ENCODE measurements around the gene WDFY4.

WDFY4 gene

DNA sequence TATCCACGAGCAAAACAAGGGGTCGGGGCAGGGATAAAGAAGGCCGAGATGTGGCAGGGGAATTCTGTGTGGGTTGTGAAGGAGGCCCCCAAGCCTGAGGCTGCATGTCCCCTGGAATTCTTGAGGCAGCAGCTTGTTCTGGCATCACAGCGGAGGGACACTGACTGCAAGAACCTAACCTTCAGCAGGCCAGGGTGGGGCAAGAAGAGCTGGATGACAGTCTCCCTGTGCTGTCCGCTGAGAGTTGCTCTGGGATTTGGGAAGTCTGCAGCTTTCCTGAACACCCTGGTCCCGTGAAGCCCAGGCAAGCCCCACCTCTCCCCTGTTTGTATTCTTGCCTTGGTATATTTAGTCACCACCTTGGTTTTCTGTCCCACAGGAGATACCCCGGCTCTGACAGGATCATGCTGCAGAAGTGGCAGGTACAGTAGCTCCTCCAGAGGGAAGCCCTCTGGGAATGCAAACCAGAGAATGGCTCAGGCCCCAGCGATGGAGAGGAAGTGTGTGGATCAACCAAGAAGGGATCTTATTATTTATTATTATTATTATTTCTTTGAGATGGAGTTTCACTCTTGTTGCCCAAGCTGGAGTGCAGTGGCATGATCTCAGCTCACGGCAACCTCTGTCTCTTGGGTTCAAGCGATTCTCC is 256.9 kb downstream of the WDFY4 start:
- TF ChIP-seq, protein P1, sequence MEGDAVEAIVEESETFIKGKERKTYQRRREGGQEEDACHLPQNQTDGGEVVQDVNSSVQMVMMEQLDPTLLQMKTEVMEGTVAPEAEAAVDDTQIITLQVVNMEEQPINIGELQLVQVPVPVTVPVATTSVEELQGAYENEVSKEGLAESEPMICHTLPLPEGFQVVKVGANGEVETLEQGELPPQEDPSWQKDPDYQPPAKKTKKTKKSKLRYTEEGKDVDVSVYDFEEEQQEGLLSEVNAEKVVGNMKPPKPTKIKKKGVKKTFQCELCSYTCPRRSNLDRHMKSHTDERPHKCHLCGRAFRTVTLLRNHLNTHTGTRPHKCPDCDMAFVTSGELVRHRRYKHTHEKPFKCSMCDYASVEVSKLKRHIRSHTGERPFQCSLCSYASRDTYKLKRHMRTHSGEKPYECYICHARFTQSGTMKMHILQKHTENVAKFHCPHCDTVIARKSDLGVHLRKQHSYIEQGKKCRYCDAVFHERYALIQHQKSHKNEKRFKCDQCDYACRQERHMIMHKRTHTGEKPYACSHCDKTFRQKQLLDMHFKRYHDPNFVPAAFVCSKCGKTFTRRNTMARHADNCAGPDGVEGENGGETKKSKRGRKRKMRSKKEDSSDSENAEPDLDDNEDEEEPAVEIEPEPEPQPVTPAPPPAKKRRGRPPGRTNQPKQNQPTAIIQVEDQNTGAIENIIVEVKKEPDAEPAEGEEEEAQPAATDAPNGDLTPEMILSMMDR (conservative IDR thresholded peaks at IDR 0.05; ENCODE audit: low read depth, low read length): no peak

DNA sequence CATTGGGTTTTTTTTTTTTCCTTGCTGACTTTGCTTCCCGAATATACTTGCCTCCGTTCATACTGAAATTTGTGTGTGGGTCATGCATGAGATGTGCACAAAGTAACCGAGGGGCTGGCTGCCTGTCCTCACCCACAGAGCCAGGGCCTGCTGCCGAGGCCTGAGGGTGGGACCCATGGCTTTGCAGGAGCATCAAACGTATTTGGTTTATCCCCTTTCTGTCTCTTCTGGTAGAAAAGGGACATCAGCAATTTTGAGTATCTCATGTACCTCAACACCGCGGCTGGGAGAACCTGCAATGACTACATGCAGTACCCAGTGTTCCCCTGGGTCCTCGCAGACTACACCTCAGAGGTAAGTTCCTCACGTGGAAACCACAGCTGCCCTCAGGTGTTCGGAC is 258.4 kb downstream of the WDFY4 start:
- no peak overlapping the region for H3K4me3 ChIP-seq (ENCODE audit: low read depth, low read length)
- TF ChIP-seq, protein P1 (conservative IDR thresholded peaks at IDR 0.05; ENCODE audit: low read depth, low read length): no peak
- no peak for DNase-seq (ENCODE audit: low read depth)

More for the DNA sequence above, 256.9 kb downstream of the WDFY4 start:
- no peak for DNase-seq (ENCODE audit: low read depth)
- H3K4me3 ChIP-seq (ENCODE audit: low read depth, low read length): no peak overlapping the region

DNA sequence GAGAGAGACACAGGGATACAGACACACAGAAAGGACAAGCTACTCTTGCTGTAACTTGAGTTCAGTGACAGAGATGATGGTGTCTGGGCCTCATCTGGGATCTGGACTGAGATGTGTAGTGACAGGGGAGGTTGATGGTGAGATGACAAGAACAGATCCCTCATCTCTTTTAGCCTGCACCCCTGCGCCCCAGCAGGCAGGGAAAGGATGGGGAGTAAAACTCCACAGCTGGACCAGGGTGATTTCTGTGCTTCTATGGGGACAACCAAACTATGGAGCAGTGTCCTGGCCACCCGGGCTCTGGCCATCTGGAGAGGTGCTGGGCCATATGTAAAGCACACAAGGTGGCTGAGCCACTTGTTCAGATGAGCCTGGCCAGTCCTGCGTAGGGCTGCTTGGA is 259.5 kb downstream of the WDFY4 start:
- TF ChIP-seq, protein P1 (conservative IDR thresholded peaks at IDR 0.05; ENCODE audit: low read depth, low read length): no peak
- no peak for DNase-seq (ENCODE audit: low read depth)
- no peak overlapping the region for H3K4me3 ChIP-seq (ENCODE audit: low read depth, low read length)

DNA sequence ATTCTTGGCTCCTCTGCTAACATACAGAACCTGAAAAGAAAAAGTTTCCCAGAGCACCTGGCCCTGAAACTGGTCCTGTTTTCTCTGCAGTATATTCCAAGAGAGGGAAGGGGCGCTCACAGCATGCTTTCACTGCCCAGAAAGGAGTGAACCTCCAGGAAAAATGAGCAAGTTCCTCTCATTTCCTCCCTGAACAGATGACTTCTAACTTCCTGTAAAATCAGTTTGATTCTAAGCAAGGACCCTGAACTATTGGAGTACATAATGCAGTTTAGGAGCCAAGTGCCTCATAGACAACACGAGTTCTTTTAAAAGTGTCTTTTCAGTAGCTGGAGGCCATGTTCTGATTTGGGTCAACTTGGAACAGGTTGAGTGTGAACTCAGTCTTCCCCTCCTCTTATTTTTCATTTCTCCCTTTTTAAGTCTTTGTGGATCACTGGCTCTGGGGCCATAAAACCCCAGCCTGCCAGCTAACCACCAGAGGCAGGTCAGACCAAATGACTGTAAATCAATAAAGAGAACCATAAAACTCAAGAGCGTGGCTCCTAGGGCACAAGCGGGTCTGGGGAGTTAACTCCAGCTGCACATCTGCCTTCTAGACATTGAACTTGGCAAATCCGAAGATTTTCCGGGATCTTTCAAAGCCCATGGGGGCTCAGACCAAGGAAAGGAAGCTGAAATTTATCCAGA is 260.9 kb downstream of the WDFY4 start:
- no peak for DNase-seq (ENCODE audit: low read depth)
- no peak overlapping the region for H3K4me3 ChIP-seq (ENCODE audit: low read depth, low read length)
- TF ChIP-seq, protein P1 (conservative IDR thresholded peaks at IDR 0.05; ENCODE audit: low read depth, low read length): no peak

DNA sequence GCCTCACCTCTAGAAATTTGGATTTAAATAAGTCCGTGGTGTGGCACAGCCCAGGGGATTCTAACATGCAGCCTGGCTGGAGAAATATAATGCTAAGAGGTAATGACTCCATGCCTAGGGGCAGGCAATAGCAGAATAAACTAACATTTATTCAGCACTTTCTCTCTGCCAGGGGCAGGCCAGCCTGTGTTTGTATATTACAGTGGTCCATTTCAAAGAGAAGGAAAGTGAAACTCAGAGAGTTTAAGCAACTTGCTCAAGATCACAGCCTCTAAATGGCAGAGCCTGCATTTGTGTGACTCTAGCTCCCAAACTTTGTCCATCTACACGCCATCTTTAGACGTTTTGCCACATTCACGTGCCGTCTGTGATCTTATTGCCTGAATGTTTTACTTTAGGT is 261.7 kb downstream of the WDFY4 start:
- no peak overlapping the region for H3K4me3 ChIP-seq (ENCODE audit: low read depth, low read length)
- DNase-seq (ENCODE audit: low read depth): no peak
- TF ChIP-seq, protein P1 (conservative IDR thresholded peaks at IDR 0.05; ENCODE audit: low read depth, low read length): no peak

DNA sequence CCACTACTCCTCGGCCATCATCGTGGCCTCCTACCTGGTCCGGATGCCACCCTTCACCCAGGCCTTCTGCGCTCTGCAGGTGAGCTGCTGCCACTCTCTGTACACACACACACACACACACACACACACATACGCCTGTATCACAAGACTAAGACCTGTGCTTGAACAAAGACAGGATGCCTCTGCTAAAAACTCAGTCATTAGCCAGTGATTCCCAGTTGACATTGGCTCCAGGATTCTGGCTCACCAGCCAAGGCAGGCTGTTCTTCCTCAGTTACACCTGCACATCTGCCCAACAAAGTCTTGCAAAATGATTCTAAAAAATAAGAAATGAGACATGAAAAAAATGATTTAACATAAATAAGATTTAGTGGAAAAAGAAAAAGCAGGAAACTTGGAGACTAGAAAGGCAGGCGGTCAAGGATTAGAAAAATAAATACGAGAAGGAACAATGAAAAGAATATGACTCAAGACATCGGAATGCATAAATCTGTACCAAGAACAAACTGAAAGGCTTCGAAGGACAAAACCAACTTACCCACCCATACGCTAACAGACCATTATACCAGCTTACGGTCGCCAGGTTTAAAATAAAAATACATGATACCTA is 262.3 kb downstream of the WDFY4 start:
- TF ChIP-seq, protein P1 (conservative IDR thresholded peaks at IDR 0.05; ENCODE audit: low read depth, low read length): no peak
- DNase-seq (ENCODE audit: low read depth): peak; percentile 46
- no peak overlapping the region for H3K4me3 ChIP-seq (ENCODE audit: low read depth, low read length)

Data from choroid plexus epithelial cell (primary cell).